MV-4-11 (cell line): Measurements from ENCODE around the gene YIF1A.
"Not testable (repeated sequence)": the region's sequence is repeated elsewhere in the genome, so short reads cannot be mapped to it uniquely, and the experiment has no call there.

ENCODE experiments used
- DNase-seq: peaks from one replicate; lab custom pipeline; 2025; lab: John Stamatoyannopoulos, UW

Gene YIF1A

DNA sequence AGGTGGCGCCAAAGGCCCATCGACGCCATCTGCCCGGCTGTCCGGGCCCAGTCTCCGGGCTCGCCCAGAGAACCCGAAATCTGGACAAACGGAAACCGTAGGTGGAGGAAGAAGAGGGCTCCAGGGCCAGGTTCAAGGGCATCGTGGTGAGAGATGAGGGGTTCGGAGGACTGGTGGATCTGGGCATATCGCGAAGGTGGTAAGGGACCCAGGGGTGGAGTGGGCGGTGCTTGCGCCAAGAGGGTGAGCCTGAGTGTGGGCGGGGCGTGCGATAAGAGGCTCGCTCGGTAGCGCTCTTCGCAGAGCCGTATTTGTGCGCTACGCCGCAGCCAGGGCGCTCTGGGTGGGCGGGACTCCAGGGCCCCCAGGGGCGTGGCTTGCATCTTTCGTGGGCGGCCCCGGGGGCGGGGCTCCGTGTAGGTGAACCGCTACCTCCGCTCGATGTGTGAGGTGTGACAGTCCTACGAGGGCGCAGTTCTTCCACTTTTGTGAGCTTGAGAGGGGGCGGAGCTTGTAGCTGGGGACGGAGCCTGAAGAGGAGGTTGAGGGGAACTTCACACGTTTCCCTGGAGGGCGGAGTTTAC lies 23.1 kb upstream of the YIF1A start:
- peak; percentile 90 for DNase-seq

DNA sequence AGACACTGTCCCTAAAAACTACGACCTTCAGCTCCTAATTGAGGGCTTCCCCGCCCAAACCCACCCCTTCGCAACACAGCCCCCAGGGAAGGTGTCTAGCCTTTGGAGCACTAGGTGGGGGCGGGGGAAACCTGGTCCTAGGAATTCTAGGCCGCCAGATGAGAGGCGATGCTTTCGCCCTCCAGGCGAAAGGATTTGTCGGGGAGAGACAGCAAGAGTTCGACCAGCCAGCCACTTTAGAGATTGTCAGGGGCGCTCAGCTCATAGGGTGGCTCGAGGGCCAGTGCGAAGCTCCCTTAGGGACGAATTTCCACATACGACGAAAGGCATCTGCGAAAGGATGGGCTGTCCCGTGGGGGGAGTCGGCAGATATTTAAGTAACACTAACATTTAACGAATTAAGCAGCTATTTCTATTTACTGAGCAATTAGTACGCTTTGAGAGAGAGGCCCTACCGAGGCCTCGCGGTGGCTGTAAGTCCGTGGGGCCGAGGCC lies 22.6 kb upstream of the YIF1A start:
- no peak for DNase-seq

DNA sequence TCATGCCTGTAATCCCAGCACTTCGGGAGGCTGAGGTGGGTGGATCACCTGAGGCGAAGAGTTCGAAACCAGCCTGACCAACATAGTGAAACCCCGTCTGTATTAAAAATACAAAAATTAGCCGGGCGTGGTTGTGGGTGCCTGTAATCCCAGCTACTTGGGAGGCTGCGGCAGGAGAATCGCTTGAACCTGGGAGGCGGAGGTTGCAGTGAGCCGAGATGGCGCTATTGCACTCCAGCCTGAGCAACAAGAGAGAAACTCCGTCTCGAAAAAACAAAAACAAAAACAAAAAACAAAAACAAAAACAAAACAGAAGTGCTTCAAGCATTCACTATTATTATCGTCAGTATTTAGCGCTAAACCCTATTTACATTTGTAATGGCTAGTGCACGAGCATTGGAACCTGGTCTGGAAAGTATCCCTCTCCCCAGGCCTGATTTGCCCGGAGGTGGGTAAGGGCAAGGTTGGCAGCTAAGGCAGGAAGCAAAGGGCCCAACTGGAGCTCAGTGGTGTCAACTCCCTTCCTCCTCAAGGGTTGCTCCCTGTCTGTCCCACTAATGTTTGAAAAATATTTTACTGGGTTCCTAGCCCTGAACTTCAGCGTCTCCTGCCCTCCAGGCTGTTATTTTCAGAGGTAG lies 22.0 kb upstream of the YIF1A start:
- not testable (repeated sequence) for DNase-seq

DNA sequence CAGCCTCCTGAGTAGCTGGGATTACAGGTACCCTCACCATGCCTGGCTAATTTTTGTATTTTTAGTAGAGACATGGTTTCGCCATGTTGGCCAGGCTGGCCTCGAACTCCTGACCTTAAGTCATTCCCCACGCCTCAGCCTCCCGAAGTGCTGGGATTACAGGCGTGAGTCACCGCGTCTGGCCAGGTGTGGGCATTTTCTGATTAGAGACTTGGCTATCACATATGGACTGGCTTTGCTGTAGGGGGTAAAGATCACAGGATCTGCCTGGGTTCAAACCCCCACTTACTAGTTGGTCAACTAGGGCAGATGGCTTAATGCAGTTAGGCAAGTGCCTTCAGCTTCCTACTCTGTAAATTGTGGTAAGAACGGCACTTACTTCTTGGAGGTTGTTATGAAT lies 21.4 kb upstream of the YIF1A start:
- peak; percentile 20 for DNase-seq

DNA sequence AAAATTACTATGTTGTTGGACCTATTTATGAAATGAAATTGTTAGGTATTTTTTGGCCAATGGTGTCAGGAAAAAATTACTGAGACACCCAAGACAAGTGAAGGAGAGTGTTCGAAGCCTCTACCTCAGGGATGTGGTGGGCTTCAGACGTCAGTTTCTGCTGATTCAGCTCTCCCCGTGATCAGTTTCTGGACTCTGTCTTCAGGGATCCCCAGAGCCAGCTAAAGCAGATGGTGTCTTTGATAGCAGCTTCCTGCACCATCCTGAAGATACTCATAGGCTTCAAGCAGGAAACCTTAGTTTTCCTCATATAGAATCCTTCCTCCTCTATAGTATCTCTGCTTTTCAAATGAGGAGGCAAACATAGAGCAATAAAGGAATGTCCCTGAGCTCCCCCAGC lies 20.5 kb upstream of the YIF1A start:
- DNase-seq = no peak

DNA sequence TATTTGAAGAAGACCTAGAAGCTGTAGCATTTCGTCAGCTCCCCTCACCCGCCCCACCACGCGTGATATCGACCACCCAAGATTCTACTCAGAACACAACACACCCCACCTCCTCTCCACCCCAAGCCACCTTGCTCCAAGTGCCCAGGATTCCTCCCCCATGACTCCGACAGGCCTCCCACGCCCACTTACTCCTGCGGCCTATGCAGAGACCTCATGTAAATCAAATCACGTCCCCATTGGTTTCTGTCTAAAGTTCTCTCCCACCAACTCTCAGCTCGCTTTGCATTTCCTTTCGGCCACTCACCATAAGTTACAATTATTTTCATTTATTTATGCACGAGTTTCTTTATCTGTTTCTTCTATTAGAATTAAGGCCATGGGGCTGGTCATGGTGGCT lies 13.7 kb upstream of the YIF1A start:
- no peak for DNase-seq

DNA sequence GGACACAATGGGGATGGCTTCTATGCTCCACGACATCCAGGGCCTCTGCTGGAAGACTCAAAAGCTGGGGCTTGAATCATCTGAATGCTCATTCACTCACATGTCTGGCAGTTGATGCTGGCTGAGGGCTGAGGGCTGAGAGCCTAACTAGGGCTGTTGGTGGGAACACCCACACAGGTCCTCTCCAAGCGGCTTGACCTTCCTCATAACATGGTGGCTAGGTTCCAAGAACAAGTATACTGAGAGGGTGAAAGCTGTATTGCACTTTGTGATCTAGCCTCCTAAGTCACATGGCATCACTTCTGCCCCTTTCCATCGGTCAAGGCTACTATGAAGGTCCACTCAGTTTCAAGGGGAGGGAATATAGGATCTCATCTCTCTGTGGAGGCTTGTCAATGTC lies 10.2 kb upstream of the YIF1A start:
- DNase-seq = no peak

DNA sequence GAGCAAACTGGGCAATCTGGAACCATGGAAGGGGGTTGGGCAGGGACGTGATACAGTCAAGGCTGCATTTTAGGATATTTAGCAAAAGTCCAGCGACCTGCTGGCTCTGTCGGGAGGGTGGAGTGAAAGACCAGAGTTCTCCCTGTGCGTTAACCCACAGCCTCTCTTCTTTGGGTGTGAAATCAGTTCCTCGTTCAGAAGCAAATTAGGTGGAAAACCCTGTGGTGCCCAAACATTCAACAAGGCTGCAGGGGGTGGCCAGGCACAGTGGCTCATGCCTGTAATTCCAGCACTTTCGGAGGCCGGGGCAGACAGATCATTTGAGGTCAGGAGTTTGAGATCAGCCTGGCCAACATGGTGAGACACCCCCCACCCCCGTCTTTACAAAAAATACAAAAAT lies 8.7 kb upstream of the YIF1A start:
- DNase-seq = no peak

DNA sequence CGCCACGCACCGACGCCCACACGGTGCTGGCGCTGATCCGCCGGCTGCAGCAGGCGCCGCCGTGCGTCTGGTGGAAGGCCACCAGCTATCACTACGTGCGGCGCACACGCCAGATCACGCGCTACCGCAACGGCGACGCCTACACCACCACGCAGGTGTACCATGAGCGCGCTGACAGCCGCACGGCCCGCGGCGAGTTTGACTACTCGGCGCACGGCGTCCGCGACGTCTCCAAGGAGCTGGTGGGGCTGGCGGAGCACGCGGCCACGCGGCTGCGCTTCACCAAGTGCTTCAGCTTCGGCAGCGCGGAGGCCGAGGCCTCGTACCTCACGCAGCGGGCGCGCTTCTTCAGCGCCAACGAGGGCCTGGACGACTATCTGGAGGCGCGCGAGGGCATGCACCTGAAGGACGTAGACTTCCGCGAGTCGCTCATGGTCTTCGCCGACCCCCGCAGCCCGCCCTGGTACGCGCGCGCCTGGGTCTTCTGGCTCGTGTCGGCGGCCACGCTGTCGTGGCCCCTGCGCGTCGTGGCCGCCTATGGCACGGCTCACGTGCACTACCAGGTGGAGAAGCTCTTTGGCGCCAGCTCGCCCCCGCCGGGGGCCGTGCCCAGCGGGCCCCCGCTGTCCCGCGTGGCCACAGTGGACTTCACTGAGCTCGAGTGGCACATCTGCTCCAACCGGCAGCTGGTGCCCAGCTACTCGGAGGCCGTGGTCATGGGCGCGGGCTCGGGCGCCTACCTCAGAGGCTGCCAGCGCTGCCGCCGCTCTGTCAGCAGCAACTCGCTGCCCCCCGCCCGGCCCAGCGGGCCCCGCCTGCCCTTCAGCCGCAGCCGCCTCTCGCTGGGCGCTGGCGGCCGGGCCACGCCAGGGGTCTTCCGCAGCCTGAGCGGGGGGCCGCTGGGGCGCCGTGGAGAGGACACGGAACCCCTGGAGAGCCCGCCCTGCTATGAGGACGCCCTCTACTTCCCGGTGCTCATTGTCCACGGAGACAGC lies 6.0 kb upstream of the YIF1A start:
- no peak for DNase-seq

DNA sequence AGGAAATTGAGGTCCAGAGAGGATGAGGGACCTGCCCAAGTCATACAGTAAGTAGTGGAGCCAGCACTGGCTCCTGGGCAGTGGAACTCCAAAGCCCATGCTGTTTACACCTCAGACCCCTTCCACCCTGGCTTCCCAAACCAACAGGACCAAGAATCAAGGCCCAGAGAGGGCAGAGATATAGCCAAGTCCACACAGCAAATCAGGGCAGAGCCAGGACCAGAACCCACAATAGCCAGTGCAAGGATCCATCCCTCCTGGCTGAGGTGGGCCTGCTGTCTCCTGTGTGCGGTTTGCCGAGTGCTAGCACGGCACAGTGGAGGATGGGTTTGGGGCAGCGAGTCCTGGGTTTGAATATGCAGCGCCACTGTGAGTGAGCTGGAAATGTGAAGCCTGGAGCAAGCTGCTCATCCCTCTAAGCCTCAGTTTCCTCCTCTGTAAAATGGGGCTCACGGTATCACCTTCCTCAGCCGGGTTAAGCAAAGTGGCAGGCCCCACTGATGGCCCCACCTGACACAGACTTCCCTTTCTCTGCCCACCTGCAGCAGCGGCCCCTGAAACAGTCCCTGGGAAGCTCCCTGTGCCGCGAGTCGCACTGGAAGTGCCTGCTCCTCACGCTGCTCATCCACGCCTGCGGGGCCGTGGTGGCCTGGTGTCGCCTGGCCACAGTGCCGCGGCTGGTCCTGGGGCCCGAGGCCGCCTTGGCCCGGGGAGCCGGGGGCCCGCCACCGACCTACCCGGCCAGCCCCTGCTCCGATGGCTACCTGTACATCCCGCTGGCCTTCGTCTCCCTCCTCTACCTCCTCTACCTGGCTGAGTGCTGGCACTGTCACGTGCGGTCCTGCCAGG lies 5.1 kb upstream of the YIF1A start:
- DNase-seq = no peak

DNA sequence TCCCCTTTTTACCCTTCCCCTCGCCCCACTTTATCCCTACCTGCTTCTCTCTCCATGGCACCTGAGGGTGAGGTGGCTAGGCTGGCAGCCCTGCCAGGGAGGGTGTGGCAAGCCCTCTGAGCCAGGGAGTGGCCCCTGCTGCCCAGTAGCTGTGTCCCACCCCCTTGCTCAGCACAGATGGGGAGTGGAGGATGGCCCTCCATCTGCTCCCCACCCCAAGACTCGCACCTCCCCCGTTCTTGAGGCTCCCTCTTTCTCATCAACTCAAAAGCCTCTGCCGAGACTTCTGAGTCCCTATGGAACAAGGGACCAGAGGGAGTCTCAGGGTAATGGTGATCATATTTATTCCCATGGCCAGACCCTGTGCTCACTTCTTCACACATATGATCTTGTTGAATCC lies 4.4 kb upstream of the YIF1A start:
- no peak for DNase-seq

DNA sequence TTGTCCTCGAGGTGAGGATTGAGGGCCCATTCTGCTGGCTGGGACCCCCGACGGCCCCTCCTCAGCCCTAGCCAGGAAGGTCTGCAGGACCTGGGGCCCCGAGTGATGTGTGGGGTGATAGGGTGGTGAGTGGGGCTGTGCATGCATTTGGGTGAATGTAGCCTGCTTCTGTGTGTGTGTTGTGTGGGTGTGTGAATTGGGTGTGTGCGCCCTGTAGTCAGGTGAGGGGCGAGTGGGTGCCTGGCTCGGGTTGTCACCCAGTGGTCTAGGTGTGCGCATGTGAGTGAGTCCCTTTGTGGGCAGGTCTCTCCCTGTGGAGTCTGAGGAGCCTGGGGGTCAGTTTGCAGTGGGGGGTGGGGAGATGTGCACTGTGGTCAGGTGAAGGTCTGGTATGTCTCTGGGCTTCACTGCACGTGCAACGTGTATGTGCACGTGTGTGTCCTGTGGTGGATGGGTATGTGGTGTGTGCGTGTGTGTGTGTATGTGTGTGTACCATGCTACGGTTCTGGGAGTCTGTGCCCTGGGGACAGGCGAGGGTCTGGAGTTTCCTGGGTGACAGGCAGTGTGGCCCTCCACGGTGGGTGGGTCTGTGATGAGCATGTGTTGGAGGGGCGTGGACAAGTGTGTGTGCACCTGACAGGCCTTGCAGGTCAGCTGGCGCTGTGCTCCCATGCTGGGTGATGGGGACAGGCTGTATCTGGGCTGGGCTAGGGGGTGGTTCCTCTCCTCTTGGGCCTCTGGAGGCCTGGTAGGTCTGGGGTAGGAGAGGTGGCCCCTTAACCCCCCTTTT lies 3.8 kb upstream of the YIF1A start:
- no peak for DNase-seq

DNA sequence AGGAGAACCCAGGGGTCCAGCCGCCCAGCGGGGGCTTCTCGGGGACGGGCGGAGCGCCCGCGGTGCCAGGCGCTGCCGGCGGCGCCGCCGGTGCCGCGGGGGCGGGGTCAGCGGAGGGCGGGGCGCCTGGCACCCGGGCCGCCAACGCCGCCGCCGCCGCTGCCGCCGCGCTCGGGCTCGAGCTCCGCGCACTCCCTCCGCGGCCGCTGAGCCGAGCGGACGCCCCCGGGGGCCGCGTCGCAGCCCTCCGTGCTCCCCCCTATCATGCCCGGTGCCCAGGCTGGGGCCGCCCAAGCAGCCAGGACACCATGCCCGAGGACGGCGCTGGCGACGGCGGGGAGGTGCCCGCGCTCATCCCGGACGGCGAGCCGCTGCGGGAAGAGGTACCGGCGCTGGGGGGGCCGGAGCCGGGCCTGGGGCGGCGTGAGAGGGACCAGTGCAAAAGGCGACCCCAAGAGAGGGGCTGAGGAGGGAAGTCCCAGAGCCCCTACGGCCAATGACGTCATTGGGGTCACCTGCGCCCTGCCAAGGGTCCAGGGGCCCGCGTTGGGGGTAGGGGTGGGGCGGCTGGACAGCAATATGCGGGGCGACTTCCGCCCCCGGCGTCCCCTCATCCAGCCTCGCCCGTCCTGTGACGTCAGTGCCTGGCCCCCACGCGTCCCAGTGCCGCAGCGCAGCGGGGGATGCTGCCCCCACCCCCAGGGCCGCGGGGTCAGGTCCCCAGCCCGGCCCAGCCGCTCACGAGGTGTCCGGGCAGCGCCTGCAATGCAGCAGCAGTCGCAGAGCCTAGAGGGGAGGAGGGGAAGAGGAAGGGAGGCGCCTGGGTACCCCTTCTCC lies 3.0 kb upstream of the YIF1A start, which contains the start of gene TMEM151A:
TSS of gene TMEM151A (plus strand) at position 189 of the 837 bp plus-strand sequence. CDS start at position 309, 120 bp downstream.
- DNase-seq = no peak

DNA sequence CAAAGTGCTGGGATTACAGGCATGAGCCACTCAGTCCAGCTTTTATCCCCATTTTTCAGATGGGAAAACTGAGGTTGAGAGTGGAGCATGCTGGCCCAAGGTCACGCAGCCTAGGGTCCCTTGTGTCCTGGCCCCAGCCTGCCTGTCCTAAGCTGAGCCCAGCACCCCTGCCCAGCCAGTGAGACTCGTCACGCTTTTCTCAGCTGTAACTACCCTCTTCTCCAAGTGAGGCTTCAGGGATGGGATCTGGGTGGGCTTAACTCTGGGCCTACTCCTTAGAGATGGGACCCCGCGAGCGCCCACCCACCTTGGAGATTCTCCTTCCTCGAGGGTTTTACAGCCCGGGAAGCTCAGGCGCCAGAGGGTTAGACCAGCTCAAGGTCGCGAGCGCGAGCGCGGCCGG lies 2.4 kb upstream of the YIF1A start:
- DNase-seq = no peak

DNA sequence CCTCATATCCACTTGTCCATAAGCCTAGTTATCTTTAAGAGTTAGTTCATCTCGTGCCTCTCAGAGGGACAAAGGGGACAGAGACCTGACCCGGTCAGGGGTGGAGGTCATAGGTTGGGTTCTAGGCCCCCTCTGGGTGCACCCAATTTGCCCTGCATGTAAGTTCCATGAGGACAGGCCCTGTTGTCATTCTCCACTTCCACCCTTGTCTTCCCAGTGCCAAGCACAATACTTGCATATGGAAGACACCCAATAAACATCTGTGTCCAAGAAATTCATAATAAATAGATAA lies 1.3 kb upstream of the YIF1A start:
- DNase-seq = no peak

DNA sequence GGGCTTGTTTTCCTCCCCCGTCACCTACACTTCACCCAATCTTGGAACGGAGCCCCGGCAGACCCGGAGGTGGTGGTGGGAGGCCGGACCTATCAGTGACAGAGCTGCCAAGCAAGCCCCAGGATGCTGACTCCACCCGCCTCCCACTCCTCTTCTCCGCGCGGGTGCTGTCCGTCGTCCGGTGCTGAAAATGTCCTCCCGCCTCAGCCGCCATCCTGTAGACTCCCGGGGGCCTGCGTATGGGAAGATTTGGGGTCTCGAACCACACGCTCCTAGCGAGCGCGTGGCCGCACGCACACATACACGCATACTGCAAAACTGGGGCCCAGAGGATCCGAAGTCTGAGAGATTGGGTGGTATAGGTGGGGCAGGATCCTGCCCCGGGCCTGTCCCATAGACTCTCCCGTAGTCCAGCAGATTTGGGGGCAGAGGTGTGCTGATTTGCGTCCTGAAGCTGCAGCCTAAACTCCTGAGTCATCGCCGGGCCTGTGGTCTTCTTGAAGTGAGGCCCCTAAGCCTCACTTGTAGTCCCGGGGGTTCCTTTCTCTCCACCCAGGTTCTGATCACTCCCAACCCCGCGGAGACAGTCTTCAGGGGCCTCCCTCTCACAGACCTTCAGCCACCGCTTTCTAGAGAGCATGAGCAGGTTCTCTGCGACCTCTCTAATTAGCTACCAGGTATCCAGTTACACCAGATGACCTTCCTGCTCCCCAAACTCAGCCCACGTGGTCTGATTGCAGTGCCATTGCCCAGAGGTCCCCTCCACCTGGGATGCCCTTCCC lies 796 bp upstream of the YIF1A start:
- DNase-seq = peak; percentile 55

DNA sequence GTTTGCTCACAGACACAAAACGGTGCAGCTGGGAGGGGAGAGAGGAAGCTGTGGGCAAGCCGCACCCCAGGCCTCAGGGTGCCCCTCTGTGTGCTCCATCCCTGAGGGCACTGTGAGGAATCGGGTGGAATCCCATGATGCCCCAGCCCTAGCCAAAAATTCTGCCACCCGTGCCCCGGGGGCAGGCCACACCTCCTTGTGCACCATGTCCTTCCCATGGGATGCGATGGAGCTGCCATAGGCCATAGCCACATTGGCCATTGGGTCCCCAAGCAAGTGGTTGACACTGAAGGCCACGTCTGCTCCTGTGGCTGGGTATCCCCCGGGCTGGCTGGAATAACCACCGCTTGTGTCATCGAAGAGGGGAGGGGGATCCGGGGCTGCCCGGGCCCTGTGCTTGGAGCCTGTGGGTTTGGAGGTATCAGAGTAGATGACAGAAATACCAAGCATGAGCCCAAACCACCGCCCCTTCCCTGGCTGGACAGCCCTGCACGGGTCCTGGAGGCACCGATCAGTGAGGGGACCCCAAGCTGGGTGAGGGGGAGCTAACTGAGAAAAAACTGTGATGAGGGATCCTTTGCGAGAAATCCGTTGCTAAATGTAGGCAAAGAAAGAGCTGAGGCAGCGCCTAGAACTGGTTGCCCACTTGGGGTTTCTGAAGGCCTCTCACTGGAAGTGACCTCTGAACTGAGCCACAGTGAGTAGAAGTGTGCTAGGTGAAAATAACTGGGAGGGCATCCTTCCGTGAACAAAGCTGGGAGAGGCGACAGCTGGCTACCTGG lies 863 bp downstream of the YIF1A start:
- DNase-seq = peak; percentile 43

DNA sequence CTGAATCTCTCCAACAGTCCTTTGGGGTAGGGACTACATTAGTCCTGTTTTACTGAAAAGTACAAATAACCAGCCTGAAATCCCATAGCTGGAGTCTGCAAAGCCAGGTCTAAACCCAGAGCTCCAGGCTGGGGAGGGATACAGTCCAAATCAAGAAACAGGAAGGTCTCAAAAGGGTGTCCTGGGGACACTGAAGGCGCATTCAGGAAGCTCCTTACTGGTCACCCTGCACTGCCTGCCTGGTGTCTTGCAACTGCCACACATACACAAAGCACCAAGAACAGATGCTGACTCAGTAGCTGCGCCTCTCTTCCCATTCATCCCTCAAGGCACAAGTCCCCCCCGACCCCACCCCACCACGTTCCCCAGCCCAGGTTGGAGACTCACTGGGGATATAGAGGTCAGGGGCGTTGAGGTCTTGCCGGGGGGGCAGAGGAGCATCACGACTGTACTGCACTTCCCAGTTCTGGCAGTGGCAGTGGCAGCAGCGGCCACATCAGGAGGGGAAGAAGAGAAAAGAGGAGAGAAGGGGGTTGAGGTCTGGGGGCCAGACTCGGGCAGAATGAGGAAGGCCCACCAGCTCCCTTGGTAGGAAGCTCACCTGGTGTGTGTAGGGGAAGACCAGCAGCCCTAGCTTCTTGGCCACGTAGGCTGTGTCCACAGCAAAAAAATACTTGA lies 1.6 kb downstream of the YIF1A start:
- peak; percentile 32 for DNase-seq
